Measurements from ENCODE around the gene NLGN4X.

DNA sequence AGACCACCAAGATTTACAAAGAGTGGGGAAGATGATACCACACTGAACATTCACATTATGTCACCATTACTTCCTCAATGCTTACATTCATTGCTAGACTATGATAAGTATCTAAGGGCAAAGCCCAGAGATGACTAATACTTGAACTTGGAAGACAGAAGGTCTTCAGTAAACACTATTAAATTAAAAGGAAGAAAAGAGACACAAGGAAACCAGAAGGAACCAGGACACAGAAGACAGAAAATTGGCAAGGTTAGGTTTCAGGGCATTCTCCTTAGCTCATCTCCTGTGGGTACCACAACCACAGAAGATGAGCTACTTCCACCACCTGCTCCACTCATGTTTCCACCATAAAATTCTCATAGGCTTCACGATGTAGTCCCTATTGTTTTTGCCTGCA, 64.9 kb downstream of the NLGN4X start:
- TF ChIP-seq, protein P1, sequence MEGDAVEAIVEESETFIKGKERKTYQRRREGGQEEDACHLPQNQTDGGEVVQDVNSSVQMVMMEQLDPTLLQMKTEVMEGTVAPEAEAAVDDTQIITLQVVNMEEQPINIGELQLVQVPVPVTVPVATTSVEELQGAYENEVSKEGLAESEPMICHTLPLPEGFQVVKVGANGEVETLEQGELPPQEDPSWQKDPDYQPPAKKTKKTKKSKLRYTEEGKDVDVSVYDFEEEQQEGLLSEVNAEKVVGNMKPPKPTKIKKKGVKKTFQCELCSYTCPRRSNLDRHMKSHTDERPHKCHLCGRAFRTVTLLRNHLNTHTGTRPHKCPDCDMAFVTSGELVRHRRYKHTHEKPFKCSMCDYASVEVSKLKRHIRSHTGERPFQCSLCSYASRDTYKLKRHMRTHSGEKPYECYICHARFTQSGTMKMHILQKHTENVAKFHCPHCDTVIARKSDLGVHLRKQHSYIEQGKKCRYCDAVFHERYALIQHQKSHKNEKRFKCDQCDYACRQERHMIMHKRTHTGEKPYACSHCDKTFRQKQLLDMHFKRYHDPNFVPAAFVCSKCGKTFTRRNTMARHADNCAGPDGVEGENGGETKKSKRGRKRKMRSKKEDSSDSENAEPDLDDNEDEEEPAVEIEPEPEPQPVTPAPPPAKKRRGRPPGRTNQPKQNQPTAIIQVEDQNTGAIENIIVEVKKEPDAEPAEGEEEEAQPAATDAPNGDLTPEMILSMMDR (IDR thresholded peaks at IDR 0.05): no peak
- TF ChIP-seq GABPA (IDR thresholded peaks at IDR 0.05; ENCODE audit: low read depth): no peak
- TF ChIP-seq JUND (IDR thresholded peaks at IDR 0.05): no peak
- TF ChIP-seq, protein P2, sequence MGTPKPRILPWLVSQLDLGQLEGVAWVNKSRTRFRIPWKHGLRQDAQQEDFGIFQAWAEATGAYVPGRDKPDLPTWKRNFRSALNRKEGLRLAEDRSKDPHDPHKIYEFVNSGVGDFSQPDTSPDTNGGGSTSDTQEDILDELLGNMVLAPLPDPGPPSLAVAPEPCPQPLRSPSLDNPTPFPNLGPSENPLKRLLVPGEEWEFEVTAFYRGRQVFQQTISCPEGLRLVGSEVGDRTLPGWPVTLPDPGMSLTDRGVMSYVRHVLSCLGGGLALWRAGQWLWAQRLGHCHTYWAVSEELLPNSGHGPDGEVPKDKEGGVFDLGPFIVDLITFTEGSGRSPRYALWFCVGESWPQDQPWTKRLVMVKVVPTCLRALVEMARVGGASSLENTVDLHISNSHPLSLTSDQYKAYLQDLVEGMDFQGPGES (IDR thresholded peaks at IDR 0.05; ENCODE audit: low read depth, low read length): no peak

All from SK-N-SH (cell line).